ENCODE data around the gene RRP9. TPM values are rescaled to one million over a fixed set of nuclear protein-coding genes. Genes with fewer than 3 reads are reported as not detected.

Gene RRP9
- total RNA-seq, 1 donor from 2014 or later, result 10.5 TPM

- Histone ChIP-seq H3K27me3 (peaks cover 30% of the 10 kb centered on the region), H3F3A (ENCODE audit: low read depth) (peaks cover 56% of the 10 kb centered on the region), H3K36me3 (no peaks in the 10 kb centered on the region), H2AFZ (replicated peaks) (no peak overlapping the region), H3K9me3 (ENCODE audit: low read depth) (no peaks in the 10 kb centered on the region), H3K79me2 (ENCODE audit: low read depth) (no peaks in the 10 kb centered on the region), H3K27ac (no peak overlapping the region), H3K4me1 (peaks cover 44% of the 10 kb centered on the region), H4K20me1 (ENCODE audit: low read depth) (peaks cover 2% of the 10 kb centered on the region), H3K4me3 (no peak overlapping the region), H3K9ac (no peak overlapping the region), H3K4me2 (no peak overlapping the region)
- Mint-ChIP-seq H3K9me3 (no peaks in the 10 kb centered on the region), H3K27ac (no peak overlapping the region), H3K36me3 (no peaks in the 10 kb centered on the region), H3K4me3 (peak overlapping the region; percentile 43), H3K27me3 (ENCODE audit: insufficient read depth, low read depth) (peaks cover 7% of the 10 kb centered on the region), H3K4me1 (peaks cover 51% of the 10 kb centered on the region)
- no peak for DNase-seq (ENCODE audit: low spot score)
- no peak for TF ChIP-seq EZH2phosphoT487 (IDR thresholded peaks at IDR 0.05)
- TF ChIP-seq, protein P1, sequence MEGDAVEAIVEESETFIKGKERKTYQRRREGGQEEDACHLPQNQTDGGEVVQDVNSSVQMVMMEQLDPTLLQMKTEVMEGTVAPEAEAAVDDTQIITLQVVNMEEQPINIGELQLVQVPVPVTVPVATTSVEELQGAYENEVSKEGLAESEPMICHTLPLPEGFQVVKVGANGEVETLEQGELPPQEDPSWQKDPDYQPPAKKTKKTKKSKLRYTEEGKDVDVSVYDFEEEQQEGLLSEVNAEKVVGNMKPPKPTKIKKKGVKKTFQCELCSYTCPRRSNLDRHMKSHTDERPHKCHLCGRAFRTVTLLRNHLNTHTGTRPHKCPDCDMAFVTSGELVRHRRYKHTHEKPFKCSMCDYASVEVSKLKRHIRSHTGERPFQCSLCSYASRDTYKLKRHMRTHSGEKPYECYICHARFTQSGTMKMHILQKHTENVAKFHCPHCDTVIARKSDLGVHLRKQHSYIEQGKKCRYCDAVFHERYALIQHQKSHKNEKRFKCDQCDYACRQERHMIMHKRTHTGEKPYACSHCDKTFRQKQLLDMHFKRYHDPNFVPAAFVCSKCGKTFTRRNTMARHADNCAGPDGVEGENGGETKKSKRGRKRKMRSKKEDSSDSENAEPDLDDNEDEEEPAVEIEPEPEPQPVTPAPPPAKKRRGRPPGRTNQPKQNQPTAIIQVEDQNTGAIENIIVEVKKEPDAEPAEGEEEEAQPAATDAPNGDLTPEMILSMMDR (IDR thresholded peaks at IDR 0.05), result no peak
- no peak for TF ChIP-seq EZH2 (IDR thresholded peaks at IDR 0.05)
Measured at GRCh38 chr3:51971350-51971749, 29.6 kb upstream of the RRP9 start.

DNA sequence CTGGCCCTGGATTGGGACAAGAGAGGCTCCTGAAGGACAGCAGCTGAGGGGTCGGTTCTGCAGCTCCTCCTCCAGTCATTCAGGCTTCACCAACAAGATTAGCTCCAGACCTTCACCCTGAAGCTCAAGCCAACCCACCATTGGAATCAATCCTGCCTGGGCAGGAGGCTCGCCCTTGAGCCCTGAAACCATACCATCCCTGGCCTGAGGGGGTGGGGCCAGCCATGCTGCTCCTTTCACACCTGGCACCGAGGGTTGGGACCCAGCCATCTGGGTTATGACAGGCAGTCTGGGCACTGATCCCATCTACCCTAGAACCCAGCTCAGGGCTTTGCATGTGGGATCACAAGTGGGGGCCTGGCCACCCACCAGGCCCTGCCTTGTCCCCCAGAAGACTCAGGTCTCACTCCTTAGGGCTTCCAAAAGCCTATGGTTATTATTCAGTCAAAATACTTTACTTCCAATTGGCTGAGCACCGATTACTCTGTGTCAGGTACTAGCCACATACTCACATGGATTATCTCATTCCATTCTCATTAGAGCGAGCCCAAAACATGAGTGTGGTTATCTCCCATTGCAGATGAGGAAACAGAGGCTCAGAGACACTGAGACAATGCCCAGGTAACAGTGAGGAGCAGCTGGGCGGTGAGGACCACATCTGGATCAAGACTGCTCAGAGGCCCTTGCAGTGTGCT, 29.0 kb upstream of the RRP9 start:
- no peak for DNase-seq (ENCODE audit: low spot score)
- Histone ChIP-seq H2AFZ (replicated peaks) (no peak overlapping the region), H3K4me2 (no peak overlapping the region), H3K27me3 (peaks cover 24% of the 10 kb centered on the region), H3K79me2 (ENCODE audit: low read depth) (no peaks in the 10 kb centered on the region), H3K4me1 (peaks cover 47% of the 10 kb centered on the region), H4K20me1 (ENCODE audit: low read depth) (peaks cover 6% of the 10 kb centered on the region), H3F3A (ENCODE audit: low read depth) (peaks cover 53% of the 10 kb centered on the region), H3K9ac (no peak overlapping the region), H3K9me3 (ENCODE audit: low read depth) (no peaks in the 10 kb centered on the region), H3K4me3 (no peak overlapping the region), H3K27ac (no peak overlapping the region), H3K36me3 (no peaks in the 10 kb centered on the region)
- H3K4me1 Mint-ChIP-seq, result peaks cover 52% of the 10 kb centered on the region
- TF ChIP-seq EZH2 (IDR thresholded peaks at IDR 0.05) (no peak), EZH2phosphoT487 (IDR thresholded peaks at IDR 0.05) (no peak)
- TF ChIP-seq, protein P1 (IDR thresholded peaks at IDR 0.05), result no peak
- H3K27me3 Mint-ChIP-seq (ENCODE audit: insufficient read depth, low read depth), result peaks cover 7% of the 10 kb centered on the region
- no peak overlapping the region for H3K27ac Mint-ChIP-seq
- peak overlapping the region; percentile 43 for H3K4me3 Mint-ChIP-seq
- H3K36me3 Mint-ChIP-seq, result no peaks in the 10 kb centered on the region
- H3K9me3 Mint-ChIP-seq, result no peaks in the 10 kb centered on the region

DNA sequence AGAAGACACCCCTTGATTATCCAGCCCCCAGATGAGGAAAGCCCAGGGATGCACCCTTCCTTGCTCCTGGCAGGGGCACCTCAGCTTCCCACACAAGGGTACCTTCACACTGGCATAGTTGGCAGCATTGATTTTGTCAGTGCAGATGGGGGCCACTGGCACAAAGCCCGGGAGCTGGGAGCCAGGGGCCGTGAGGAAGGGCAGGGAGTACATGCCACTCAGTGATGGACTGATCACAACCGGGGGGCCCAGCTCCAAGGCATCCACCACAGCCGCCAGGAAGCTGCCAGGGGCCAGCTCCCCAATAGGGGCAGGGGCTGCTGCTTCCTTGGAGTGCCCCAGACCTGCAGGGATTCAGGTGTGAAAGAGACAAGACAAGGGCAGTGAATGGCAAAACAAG, 28.1 kb upstream of the RRP9 start:
- peaks cover 49% of the 10 kb centered on the region for H3K4me1 ChIP-seq
- Mint-ChIP-seq H3K9me3 (no peaks in the 10 kb centered on the region), H3K4me1 (peaks cover 55% of the 10 kb centered on the region), H3K4me3 (no peak overlapping the region), H3K27me3 (ENCODE audit: insufficient read depth, low read depth) (peaks cover 9% of the 10 kb centered on the region), H3K36me3 (peaks cover 5% of the 10 kb centered on the region), H3K27ac (no peak overlapping the region)
- H3K79me2 ChIP-seq (ENCODE audit: low read depth), result no peaks in the 10 kb centered on the region
- peaks cover 48% of the 10 kb centered on the region for H3F3A ChIP-seq (ENCODE audit: low read depth)
- H3K27ac ChIP-seq, result no peak overlapping the region
- peaks cover 16% of the 10 kb centered on the region for H3K27me3 ChIP-seq
- H3K36me3 ChIP-seq, result no peaks in the 10 kb centered on the region
- peaks cover 16% of the 10 kb centered on the region for H4K20me1 ChIP-seq (ENCODE audit: low read depth)
- H3K4me3 ChIP-seq, result no peak overlapping the region
- no peaks in the 10 kb centered on the region for H3K9me3 ChIP-seq (ENCODE audit: low read depth)
- H3K4me2 ChIP-seq, result peak overlapping the region; percentile 93
- no peak overlapping the region for H2AFZ ChIP-seq (replicated peaks)
- H3K9ac ChIP-seq, result no peak overlapping the region
- TF ChIP-seq, protein P1 (IDR thresholded peaks at IDR 0.05), result no peak
- TF ChIP-seq EZH2 (IDR thresholded peaks at IDR 0.05) (no peak), EZH2phosphoT487 (IDR thresholded peaks at IDR 0.05) (no peak)
- DNase-seq (ENCODE audit: low spot score), result no peak

All from neural progenitor cell (in vitro differentiated cells).